IMR-90 (cell line): Measurements from ENCODE around the gene GPSM1. TPM values are rescaled to one million over a fixed set of nuclear protein-coding genes. Genes with fewer than 3 reads are reported as not detected.
A peak's percentile ranks its signal among the peaks of the same experiment; 100 is the strongest.

Experiments
- ATAC-seq: fragments of 200-7000 bp; cut with Tn5 transposase; 2 replicates; pipeline ENCODE4 v1.9.1; 2020; ENCODE audit warnings: low read depth, mild to moderate bottlenecking, moderate library complexity
- BruUV-seq: library from RNA; stranded (reverse); fragments of 400-500 nt; replicated peaks from 2 replicates; lab custom pipeline; 2021; lab: Mats Ljungman, UMichigan
- CTCF ChIA-PET: fragments of 300-600 bp; formaldehyde crosslinking; extraction: SDS; loops from one replicate; lab custom pipeline; 2021; ENCODE audit warnings: antibody characterized with exemption; lab: Yijun Ruan, JAX
- POLR2A ChIA-PET: fragments of 300-600 bp; sonication (Branson Sonifier 250); formaldehyde crosslinking; loops from one replicate; lab custom pipeline; 2022; ENCODE audit warnings: antibody characterized with exemption; ENCODE audit not compliant: unreplicated experiment; lab: Charles Lee
- DNase-seq: peaks from one replicate; pipeline ENCODE4 v3.0.0; 2013
- H2AFZ ChIP-seq: replicated peaks from 2 replicates; pipeline ENCODE3; 2013; ENCODE audit warnings: low read length, mild to moderate bottlenecking; ENCODE audit not compliant: poor library complexity
- H2AK5ac ChIP-seq: 2 replicates; pipeline ENCODE4 v1.6.1; 2013; ENCODE audit warnings: low read depth, low read length, inconsistent platforms
- H2AK9ac ChIP-seq: replicated peaks from 2 replicates; pipeline ENCODE3; 2013; ENCODE audit warnings: mild to moderate bottlenecking, low read depth, low read length, moderate library complexity; ENCODE audit not compliant: poor library complexity
- H2BK120ac ChIP-seq: 2 replicates; pipeline ENCODE4 v1.6.1; 2013; ENCODE audit warnings: low read depth, low read length, inconsistent platforms
- H2BK15ac ChIP-seq: 3 replicates; pipeline ENCODE4 v1.6.1; 2013; ENCODE audit warnings: low read depth, low read length, inconsistent platforms
- H2BK20ac ChIP-seq: 2 replicates; pipeline ENCODE4 v1.6.1; 2013; ENCODE audit warnings: low read depth, mild to moderate bottlenecking, inconsistent platforms, low read length, moderate library complexity
- H2BK5ac ChIP-seq: 2 replicates; pipeline ENCODE4 v1.6.1; 2013; ENCODE audit warnings: mild to moderate bottlenecking, low read depth, low read length, inconsistent platforms; ENCODE audit not compliant: poor library complexity, severe bottlenecking
- H3K14ac ChIP-seq: replicated peaks from 2 replicates; pipeline ENCODE4 v1.6.1; 2013; ENCODE audit warnings: low read depth, low read length, inconsistent platforms
- H3K18ac ChIP-seq: 2 replicates; pipeline ENCODE4 v1.6.1; 2013; ENCODE audit warnings: low read depth, low read length, control low read depth
- H3K23ac ChIP-seq: 2 replicates; pipeline ENCODE4 v1.6.1; 2013; ENCODE audit warnings: low read depth, low read length, inconsistent platforms
- H3K27ac ChIP-seq: 2 replicates; pipeline ENCODE4 v1.5.1; 2013; ENCODE audit warnings: mild to moderate bottlenecking, control low read depth, low read length; ENCODE audit not compliant: insufficient read depth
- H3K27me3 ChIP-seq: 2 replicates; pipeline ENCODE4 v1.6.1; 2013; ENCODE audit warnings: low read length; ENCODE audit not compliant: control insufficient read depth, insufficient read depth
- H3K36me3 ChIP-seq: 2 replicates; pipeline ENCODE4 v1.6.1; 2013; ENCODE audit warnings: low read length, mixed read lengths; ENCODE audit not compliant: control insufficient read depth, insufficient read depth
- H3K4ac ChIP-seq: 2 replicates; pipeline ENCODE4 v1.6.1; 2013; ENCODE audit warnings: low read depth, low read length, inconsistent platforms
- H3K4me1 ChIP-seq: 2 replicates; pipeline ENCODE4 v1.6.1; 2013; ENCODE audit warnings: low read length, mixed read lengths; ENCODE audit not compliant: control insufficient read depth, insufficient read depth
- H3K4me2 ChIP-seq: 2 replicates; pipeline ENCODE4 v1.6.1; 2013; ENCODE audit warnings: low read depth, mild to moderate bottlenecking, control low read depth, low read length, moderate library complexity
- H3K4me3 ChIP-seq: 2 replicates; pipeline ENCODE4 v1.5.1; 2013; ENCODE audit warnings: low read depth, mild to moderate bottlenecking, control low read depth, low read length, moderate library complexity; ENCODE audit not compliant: insufficient read depth
- H3K56ac ChIP-seq: 2 replicates; pipeline ENCODE4 v1.6.1; 2013; ENCODE audit warnings: low read length, inconsistent platforms; ENCODE audit not compliant: insufficient read depth; ENCODE audit errors: extremely low read depth
- H3K79me1 ChIP-seq, 2 experiments: 2 replicates each; pipeline ENCODE4 v1.6.1; 2013; ENCODE audit warnings: low read length in 2 of 2, inconsistent platforms in 1 of 2, low read depth in 1 of 2
- H3K9ac ChIP-seq: 2 replicates; pipeline ENCODE4 v1.6.1; 2013; ENCODE audit warnings: low read depth, low read length, control low read depth
- H3K9me1 ChIP-seq: 2 replicates; pipeline ENCODE4 v1.6.1; 2013; ENCODE audit warnings: low read length, inconsistent platforms; ENCODE audit not compliant: insufficient read depth
- H3K9me3 ChIP-seq: 2 replicates; pipeline ENCODE4 v1.6.1; 2013; ENCODE audit warnings: low read length; ENCODE audit not compliant: control insufficient read depth, insufficient read depth
- H4K20me1 ChIP-seq: 2 replicates; pipeline ENCODE4 v1.6.1; 2013; ENCODE audit warnings: low read length, inconsistent platforms; ENCODE audit not compliant: insufficient read depth
- H4K5ac ChIP-seq: 2 replicates; pipeline ENCODE4 v1.6.1; 2013; ENCODE audit warnings: mild to moderate bottlenecking, low read depth, low read length, control low read depth
- H4K8ac ChIP-seq, 2 experiments: 2 replicates each; pipeline ENCODE4 v1.6.1; 2013; ENCODE audit warnings: low read depth in 2 of 2, low read length in 2 of 2, control low read depth in 1 of 2, inconsistent platforms in 1 of 2
- H4K91ac ChIP-seq: 2 replicates; pipeline ENCODE4 v1.6.1; 2013; ENCODE audit warnings: low read depth, low read length, inconsistent platforms; ENCODE audit not compliant: insufficient read depth
- BHLHE40 ChIP-seq: fragments of 150-350 bp; IDR thresholded peaks from 2 replicates; pipeline ENCODE4 v1.6.1; 2016; ENCODE audit warnings: mild to moderate bottlenecking, low read depth, low read length
- CEBPB ChIP-seq: IDR thresholded peaks from 2 replicates; pipeline ENCODE4 v1.6.1; 2012; ENCODE audit warnings: low read depth, low read length, improper control_type of control experiment
- FOS ChIP-seq: fragments of 150-350 bp; IDR thresholded peaks from 2 replicates; pipeline ENCODE4 v1.6.1; 2016; ENCODE audit warnings: low read depth, low read length
- MAZ ChIP-seq: IDR thresholded peaks from 2 replicates; pipeline ENCODE4 v1.6.1; 2012; ENCODE audit warnings: low read depth, mild to moderate bottlenecking, low read length, improper control_type of control experiment, moderate library complexity, borderline replicate concordance
- NFE2L2 ChIP-seq: fragments of 150-350 bp; IDR thresholded peaks from 2 replicates; pipeline ENCODE4 v1.6.1; 2016; ENCODE audit warnings: low read depth, mild to moderate bottlenecking, low read length
- POLR2A ChIP-seq: IDR thresholded peaks from 2 replicates; pipeline ENCODE4 v1.6.1; 2012; ENCODE audit warnings: mild to moderate bottlenecking, low read depth, low read length
- RAD21 ChIP-seq: IDR thresholded peaks from 2 replicates; pipeline ENCODE4 v1.6.1; 2012; ENCODE audit warnings: low read length, improper control_type of control experiment
- RCOR1 ChIP-seq: IDR thresholded peaks from 2 replicates; pipeline ENCODE4 v1.6.1; 2012; ENCODE audit warnings: mild to moderate bottlenecking, low read length, improper control_type of control experiment; ENCODE audit not compliant: insufficient replicate concordance
- RFX5 ChIP-seq: IDR thresholded peaks from 2 replicates; pipeline ENCODE4 v1.8.0; 2012; ENCODE audit warnings: low read depth, mild to moderate bottlenecking, low read length, moderate library complexity
- SMC3 ChIP-seq: fragments of 150-350 bp; IDR thresholded peaks from 2 replicates; pipeline ENCODE4 v1.6.1; 2016; ENCODE audit warnings: low read depth, mild to moderate bottlenecking, antibody characterized with exemption, low read length, moderate library complexity
- WGBS, 2 experiments: methylation state at CpG; one replicate each; pipeline versions ENCODE4 v1.1.5 to v1.1.7; 2013; ENCODE audit warnings: missing lambda C conversion rate in 2 of 2; ENCODE audit not compliant: insufficient read length in 1 of 2; ENCODE audit errors: extremely low coverage in 2 of 2; 5-methylcytosine and 5-hydroxymethylcytosine counted together
- dilution Hi-C: fragments of 300-500 bp; cut with HindIII; formaldehyde crosslinking; loops from one replicate; pipeline ENCODE4 v1.14.3; 2018; ENCODE audit warnings: low sequenced_read_pairs; ENCODE audit not compliant: unreplicated experiment
- in situ Hi-C: fragments of 300-500 bp; cut with MboI; formaldehyde crosslinking; loops from 3 replicates; pipeline ENCODE4 v1.14.3; 2019; ENCODE audit warnings: low sequenced_read_pairs, inconsistent platforms, mixed read lengths
- intact Hi-C: fragments of 100-400 bp; cut with micrococcal nuclease; formaldehyde crosslinking; loops from 2 replicates; pipeline ENCODE4 v1.10.0; 2022
- polyA plus RNA-seq, 3 experiments: library from polyadenylated mRNA; depleted of rRNA; stranded (reverse); fragments of >200 nt; gene quantifications; 2 replicates each; pipeline ENCODE4 v1.2.3, GENCODE V29; 2012; ENCODE audit warnings: low replicate concordance in 1 of 3
- total RNA-seq: library from RNA; depleted of rRNA; stranded (reverse); fragments of >200 nt; gene quantifications from 2 replicates; pipeline ENCODE4 v1.2.3, GENCODE V29; 2012
- TF ChIP-seq, protein P1 (sequence below): fragments of 150-350 bp; IDR thresholded peaks from 2 replicates; pipeline ENCODE4 v1.6.1; 2017; ENCODE audit warnings: mild to moderate bottlenecking, antibody characterized with exemption, low read length, low read depth
- TF ChIP-seq, protein P2 (sequence below): fragments of 150-350 bp; IDR thresholded peaks from 2 replicates; pipeline ENCODE4 v1.6.1; 2016; ENCODE audit warnings: low read depth, mild to moderate bottlenecking, low read length, moderate library complexity, borderline replicate concordance
- TF ChIP-seq, protein P3 (sequence below): conservative IDR thresholded peaks from 2 replicates; pipeline ENCODE4 v1.5.1; 2012; ENCODE audit warnings: mild to moderate bottlenecking, low read depth, low read length, improper control_type of control experiment

Gene GPSM1
- total and polyA plus RNA-seq, 2 of the 4 experiments (the other 2 are of a cell fraction), result 28.7 to 71.2 TPM

DNA sequence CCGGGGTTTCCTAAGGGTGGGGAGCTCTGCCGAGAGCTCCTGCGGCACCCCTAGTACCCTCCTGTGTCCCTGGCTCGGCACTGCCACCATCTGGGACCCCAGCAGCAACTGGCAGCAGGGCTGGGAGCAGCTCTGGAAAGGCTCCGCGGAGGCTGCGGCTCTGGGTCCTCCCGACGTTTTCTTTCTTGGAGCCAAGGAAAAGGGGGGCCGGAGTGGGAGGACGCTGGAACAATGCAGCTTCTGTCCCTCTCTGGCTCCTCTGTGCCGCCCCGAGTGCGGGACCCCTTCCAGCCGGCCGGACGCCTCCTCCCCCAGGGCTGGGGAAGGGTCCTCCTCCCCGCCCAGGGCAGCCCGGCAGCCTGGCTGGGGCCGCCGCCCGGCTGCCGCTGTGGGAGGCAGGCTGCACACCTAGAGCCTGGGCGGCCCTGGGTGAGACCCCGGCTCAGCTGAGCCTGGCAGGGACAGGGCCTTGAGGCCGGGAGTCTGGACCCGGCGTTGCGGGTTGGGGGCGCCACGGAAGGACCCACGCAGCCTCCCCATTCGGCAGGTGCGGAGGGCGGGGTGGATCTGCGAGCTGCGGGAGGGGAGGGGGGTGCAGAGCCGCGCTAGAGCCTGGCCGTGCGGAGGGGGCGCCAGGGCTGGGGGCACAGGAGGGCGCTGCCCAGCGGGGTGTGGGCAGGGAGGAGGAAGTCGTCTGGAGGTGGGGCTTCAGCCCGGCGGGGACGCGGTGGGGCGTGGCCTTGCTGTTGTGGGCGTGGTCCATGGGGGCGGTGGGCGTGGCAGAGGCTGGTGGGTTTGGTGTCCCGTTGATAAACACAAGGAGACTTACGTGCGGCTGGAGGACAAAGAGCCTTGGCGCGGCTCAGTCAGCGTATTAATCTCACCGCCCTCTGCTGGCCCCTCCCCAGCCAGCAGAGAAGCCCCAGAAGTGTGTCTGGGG lies 15.1 kb downstream of the GPSM1 start:
- Histone ChIP-seq H4K91ac (no peak overlapping the region; the same call in 1 of the 2 replicates), H3K4ac (no peak overlapping the region), H3K9me1 (peaks cover 4% of the 10 kb centered on the region; the same call in 1 of the 2 replicates), H2BK5ac (peak overlapping the region; percentile 7), H2AK9ac (peak overlapping the region; percentile 71), H3K14ac (no peak overlapping the region), H3K4me2 (no peak overlapping the region), H3K79me1 (peaks cover 15 to 65% of the 10 kb centered on the region in 2 experiments), H3K27ac (peak overlapping the region; percentile 4; the same call in 1 of the 2 replicates), H3K4me3 (no peak overlapping the region), H2AK5ac (no peak overlapping the region; the same call in 1 of the 2 replicates), H4K20me1 (peaks cover 78% of the 10 kb centered on the region), H3K27me3 (no peaks in the 10 kb centered on the region), H3K18ac (no peak overlapping the region), H2BK20ac (no peak overlapping the region), H2BK15ac (no peak overlapping the region), H4K5ac (no peak overlapping the region), H2AFZ (no peak overlapping the region), H3K23ac (no peak overlapping the region), H3K9ac (no peak overlapping the region), H3K56ac (no peak overlapping the region), H3K4me1 (peaks cover 8% of the 10 kb centered on the region; the same call in 1 of the 2 replicates), H3K9me3 (no peaks in the 10 kb centered on the region), H2BK120ac (no peak overlapping the region), H4K8ac (peak overlapping the region in 1 of 2 experiments; percentile 19; a peak in 1 of 4 replicates), H3K36me3 (peaks cover 76% of the 10 kb centered on the region)
- POLR2A ChIA-PET, result no interaction called here
- CTCF ChIA-PET, result interaction anchor here (0.8 kb wide), 1 partner anchor 20 kb away, joined by 3 read pairs; no protein-coding TSS in a partner anchor
- in situ Hi-C loops (no loop called here), intact Hi-C loops (no loop called here), dilution Hi-C loops (no loop called here)
- 21% methylated on average over 26 of the region's 60 CpGs; no CpG with 5 or more reads in 1 of the 2 experiments for WGBS, 2 experiments
- peak; percentile 81 for ATAC-seq
- peak; percentile 83 for DNase-seq
- no TSS peak for BruUV-seq
- TF ChIP-seq, protein P1, sequence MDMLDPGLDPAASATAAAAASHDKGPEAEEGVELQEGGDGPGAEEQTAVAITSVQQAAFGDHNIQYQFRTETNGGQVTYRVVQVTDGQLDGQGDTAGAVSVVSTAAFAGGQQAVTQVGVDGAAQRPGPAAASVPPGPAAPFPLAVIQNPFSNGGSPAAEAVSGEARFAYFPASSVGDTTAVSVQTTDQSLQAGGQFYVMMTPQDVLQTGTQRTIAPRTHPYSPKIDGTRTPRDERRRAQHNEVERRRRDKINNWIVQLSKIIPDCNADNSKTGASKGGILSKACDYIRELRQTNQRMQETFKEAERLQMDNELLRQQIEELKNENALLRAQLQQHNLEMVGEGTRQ, result no peak
- TF ChIP-seq BHLHE40 (no peak), RFX5 (no peak), NFE2L2 (no peak), RCOR1 (no peak), POLR2A (no peak; the same call in 1 of the 2 replicates), SMC3 (no peak), RAD21 (no peak), FOS (no peak), CEBPB (no peak), MAZ (peak; percentile 39; the same call in 1 of the 2 replicates)
- TF ChIP-seq, protein P2, sequence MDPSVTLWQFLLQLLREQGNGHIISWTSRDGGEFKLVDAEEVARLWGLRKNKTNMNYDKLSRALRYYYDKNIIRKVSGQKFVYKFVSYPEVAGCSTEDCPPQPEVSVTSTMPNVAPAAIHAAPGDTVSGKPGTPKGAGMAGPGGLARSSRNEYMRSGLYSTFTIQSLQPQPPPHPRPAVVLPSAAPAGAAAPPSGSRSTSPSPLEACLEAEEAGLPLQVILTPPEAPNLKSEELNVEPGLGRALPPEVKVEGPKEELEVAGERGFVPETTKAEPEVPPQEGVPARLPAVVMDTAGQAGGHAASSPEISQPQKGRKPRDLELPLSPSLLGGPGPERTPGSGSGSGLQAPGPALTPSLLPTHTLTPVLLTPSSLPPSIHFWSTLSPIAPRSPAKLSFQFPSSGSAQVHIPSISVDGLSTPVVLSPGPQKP, result no peak
- TF ChIP-seq, protein P3, sequence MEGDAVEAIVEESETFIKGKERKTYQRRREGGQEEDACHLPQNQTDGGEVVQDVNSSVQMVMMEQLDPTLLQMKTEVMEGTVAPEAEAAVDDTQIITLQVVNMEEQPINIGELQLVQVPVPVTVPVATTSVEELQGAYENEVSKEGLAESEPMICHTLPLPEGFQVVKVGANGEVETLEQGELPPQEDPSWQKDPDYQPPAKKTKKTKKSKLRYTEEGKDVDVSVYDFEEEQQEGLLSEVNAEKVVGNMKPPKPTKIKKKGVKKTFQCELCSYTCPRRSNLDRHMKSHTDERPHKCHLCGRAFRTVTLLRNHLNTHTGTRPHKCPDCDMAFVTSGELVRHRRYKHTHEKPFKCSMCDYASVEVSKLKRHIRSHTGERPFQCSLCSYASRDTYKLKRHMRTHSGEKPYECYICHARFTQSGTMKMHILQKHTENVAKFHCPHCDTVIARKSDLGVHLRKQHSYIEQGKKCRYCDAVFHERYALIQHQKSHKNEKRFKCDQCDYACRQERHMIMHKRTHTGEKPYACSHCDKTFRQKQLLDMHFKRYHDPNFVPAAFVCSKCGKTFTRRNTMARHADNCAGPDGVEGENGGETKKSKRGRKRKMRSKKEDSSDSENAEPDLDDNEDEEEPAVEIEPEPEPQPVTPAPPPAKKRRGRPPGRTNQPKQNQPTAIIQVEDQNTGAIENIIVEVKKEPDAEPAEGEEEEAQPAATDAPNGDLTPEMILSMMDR, result 0 out of 2 replicates have a peak, but pooled peaks have one; percentile 15
